Raji (cell line): ENCODE results near the gene S100P.

ENCODE experiments used
- POLR2A ChIP-seq: IDR thresholded peaks from 2 replicates; pipeline ENCODE4 v1.6.1; 2011; ENCODE audit warnings: low read depth, low read length, control low read depth; ENCODE audit not compliant: insufficient read depth

S100P gene

DNA sequence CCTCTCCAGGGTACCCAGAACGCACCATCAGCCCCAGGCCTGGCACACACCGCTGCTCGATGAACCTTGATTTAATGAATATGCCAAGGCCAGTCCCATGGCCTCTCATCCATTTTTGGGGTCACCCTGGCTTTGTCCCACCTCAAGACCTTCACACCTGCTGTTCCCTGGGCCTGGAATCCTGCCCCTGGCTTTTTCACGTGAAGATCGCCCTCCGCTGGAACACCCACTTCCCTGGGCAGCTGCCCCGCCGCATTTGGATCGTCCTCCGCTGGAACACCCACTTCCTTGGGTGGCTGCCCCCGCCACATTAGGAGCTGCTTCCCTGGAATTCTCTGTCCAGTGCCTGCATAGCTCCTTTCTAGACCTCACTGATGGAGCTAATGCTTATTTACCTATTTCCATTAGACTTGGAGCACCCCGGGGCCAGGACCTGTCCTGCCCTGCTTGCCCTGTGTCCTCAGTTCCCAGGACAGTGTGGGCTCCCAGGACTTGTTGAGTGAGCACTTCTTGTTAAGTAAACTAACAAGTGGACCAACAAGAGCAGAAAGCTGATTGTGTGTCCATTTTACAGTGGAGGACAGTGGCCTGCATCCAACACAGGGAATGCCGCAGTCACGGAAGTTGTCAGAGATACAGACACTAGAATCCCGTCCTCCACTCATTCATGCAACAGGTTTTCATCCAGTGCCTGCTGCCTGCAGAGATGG lies 34.8 kb downstream of the S100P start:
- TF ChIP-seq POLR2A: no peak

GRCh38 chr4:6730603-6731317 lies 37.1 kb downstream of the S100P start:
- no peak for TF ChIP-seq POLR2A

DNA sequence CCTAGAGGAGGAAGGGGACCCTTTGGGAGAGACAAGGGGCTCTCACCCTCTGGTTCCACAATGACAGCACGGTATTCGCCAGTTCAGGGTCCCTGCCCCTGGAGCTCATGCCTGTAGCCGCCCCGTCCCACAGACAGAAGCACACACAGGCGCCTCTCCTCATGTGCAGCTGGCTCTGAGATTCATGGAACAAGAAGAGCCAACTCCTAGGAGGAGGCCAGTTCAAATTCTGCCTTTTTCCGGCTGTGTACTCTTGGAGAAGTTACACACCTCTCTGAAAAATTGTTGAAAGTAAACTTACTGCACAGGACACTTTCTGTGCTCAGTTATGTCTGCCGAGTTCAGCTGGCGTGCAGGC lies 37.6 kb downstream of the S100P start:
- no peak for TF ChIP-seq POLR2A

GRCh38 chr4:6731780-6732179 lies 38.1 kb downstream of the S100P start:
- no peak for TF ChIP-seq POLR2A

GRCh38 chr4:6732441-6733357 lies 39.0 kb downstream of the S100P start:
- TF ChIP-seq POLR2A: no peak

DNA sequence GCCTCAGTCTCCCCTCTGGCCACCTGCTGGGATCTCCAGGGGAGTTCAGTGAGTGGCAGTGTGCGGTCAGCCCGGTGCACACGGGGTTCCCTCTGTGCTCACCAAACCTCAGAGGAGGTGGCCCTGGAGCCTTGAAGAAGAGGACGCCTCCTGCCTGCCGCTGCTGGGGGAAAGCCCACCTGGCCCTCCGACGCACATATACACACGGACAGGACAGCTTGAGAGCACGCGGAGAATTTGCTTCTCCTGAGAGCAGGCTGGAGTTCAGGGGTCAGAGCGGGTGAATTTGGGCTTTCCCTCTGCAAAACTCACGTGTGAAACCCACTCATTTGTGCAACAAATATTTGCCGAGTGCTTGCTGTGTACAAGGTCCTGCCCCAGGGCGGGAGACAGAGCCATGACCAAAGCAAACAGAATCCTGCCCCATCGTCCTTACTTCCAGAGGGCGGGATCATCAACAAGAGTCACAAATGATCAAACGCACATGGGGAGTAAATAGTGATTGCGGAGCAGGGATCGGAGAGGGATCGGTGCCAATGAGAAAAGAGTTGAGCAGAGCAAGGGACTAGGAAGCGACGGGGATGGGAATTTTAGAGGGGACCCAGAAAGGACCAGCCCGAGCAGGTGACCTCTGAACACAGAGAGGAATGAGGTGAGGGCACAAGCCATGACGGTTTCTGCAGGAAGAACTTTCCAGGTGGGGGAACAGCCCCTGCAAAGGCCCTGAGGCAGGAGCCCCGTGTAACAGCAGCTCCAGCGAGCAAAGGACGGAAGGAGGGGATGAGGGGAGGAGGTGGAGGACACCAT lies 39.9 kb downstream of the S100P start:
- TF ChIP-seq POLR2A: no peak

DNA sequence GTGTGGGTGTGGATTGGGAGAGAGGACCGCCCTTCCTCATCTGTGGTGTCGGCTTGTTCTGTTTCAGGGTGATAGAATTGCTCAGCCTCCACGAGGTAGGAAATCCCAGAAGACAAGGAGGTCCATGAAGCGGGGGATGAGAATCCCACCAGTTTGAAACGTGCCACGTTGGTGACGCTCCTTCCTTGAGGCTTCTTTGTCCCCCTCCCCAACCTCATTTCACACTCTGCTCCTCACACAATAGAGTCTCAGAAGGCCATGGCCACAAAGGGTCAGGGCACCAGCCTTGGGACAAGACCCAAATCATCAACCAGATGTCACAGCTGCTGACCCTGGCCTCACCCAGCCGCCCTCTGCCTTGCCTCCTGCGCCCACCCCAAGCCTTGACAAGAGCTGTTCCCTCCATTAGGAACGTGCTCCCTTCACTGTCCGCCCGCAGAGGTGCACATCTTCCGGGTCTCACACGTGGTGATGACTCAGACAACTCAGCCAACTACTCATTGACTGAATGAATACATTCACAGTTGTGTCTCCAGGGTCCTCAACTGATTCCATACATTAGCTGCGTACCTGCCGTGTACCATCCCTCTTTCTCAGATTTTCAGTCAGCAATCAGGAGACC lies 40.6 kb downstream of the S100P start:
- no peak for TF ChIP-seq POLR2A

- TF ChIP-seq POLR2A: no peak
Measured at GRCh38 chr4:6739920-6740319, 46.2 kb downstream of the S100P start.

DNA sequence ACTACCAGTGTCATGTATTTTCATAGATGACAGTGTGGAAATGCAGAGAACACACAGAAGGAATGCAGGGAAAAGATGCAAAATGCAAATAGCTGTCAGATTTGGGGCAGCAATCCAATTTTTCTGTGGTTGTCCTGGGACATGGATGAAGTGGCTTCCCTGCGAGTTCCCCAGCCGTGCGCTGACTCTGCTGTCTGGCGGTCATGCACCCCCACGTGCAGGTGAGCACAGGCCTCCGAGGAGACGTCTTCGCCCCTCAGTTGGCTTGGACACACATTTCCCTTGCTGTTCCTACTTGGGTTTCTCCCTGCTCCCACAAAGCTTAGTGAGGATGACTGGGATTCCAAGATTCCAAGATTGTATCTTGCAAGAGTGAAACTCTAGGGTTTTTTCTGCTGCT lies 46.7 kb downstream of the S100P start:
- TF ChIP-seq POLR2A: no peak

- TF ChIP-seq POLR2A: no peak
Measured at GRCh38 chr4:6742507-6742906, 48.8 kb downstream of the S100P start.

DNA sequence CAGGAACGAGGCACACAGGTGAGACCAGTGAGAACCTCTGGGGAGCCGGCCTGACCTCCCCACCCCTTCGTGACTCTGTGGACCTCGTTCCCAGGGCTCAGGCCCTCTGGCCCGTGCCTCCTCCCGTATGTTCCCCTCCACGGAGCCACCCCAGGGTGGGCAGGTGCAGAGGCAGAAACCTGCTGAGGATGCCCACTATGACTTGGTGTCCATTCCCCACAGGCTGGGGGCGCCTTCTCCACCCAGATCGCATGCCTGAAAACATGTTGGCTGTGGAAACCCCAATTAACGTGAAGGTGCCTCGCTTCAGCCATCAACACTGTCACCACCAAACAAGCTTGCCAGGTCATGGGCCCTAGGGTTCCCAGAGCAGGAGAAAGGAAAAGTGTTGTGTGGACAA lies 49.3 kb downstream of the S100P start:
- no peak for TF ChIP-seq POLR2A
